ENCODE results near the gene PEDS1. TPM values are rescaled to one million over a fixed set of nuclear protein-coding genes. Genes with fewer than 3 reads are reported as not detected.

The PEDS1 gene
- total RNA-seq, 1 experiment from 2014 or later: 37.5 TPM

DNA sequence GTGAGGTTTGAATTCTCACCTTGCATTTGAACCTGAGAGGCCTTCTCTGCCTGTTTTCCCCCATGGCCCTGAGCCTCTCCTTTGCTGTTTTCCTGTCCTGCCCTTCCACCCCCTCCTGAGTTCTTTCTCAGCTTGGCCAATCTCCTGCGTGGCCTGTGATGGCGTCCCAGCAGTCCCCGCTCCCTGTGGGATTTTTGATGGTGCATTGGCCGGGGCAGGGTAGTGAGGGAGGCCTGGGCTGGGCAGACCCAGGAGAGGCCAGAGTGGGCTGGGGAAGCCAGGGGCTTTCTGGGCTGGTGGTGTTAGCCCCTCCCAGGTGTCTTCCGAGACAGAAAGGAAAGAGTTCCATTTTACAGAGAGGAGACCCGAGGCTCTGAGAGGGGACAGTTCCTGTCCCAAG is 43.4 kb upstream of the PEDS1 start:
- Mint-ChIP-seq H3K4me1 (ENCODE audit: low read depth, unreplicated experiment) (peaks cover 37% of the 10 kb centered on the region), H3K36me3 (ENCODE audit: insufficient read depth, unreplicated experiment) (peaks cover 58% of the 10 kb centered on the region), H3K4me3 (ENCODE audit: low read depth, unreplicated experiment) (no peak overlapping the region), H3K27ac (ENCODE audit: unreplicated experiment) (no peak overlapping the region), H3K9me3 (ENCODE audit: low read depth, unreplicated experiment) (no peaks in the 10 kb centered on the region), H3K27me3 (ENCODE audit: unreplicated experiment) (no peaks in the 10 kb centered on the region)
- TF ChIP-seq, protein P1, sequence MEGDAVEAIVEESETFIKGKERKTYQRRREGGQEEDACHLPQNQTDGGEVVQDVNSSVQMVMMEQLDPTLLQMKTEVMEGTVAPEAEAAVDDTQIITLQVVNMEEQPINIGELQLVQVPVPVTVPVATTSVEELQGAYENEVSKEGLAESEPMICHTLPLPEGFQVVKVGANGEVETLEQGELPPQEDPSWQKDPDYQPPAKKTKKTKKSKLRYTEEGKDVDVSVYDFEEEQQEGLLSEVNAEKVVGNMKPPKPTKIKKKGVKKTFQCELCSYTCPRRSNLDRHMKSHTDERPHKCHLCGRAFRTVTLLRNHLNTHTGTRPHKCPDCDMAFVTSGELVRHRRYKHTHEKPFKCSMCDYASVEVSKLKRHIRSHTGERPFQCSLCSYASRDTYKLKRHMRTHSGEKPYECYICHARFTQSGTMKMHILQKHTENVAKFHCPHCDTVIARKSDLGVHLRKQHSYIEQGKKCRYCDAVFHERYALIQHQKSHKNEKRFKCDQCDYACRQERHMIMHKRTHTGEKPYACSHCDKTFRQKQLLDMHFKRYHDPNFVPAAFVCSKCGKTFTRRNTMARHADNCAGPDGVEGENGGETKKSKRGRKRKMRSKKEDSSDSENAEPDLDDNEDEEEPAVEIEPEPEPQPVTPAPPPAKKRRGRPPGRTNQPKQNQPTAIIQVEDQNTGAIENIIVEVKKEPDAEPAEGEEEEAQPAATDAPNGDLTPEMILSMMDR (IDR thresholded peaks at IDR 0.05; ENCODE audit: unreplicated experiment): no peak
- CTCF ChIA-PET: interaction anchor here (1.0 kb wide), 1 partner anchor 553 kb away, joined by 13 read pairs; no protein-coding TSS in a partner anchor
- BruUV-seq (replicated peaks): no TSS peak
- DNase-seq: no peak
- intact Hi-C loops (cut with micrococcal nuclease; ENCODE audit: unreplicated experiment): loop anchor here (1.0 to 10.0 kb wide), 2 partner anchors 24 to 168 kb away; no protein-coding TSS in a partner anchor

DNA sequence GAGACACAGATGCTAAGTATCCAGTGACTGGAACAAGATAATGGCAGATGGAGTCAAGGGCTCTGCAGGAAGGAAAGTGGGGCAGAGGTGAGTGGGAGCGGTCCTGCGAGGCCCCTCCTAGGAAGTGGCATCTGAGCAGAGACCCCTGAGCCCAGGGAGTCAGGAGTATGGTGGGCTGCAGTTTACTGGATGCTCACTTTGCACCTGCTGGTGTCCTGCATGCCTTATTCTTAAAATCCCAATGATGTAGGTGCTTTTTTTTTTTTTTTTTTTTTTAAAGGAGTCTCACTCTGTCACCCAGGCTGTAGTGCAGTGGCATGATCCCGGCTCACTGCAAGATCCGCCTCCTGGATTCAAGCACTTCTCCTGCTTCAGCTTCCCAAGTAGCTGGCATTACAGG is 42.7 kb upstream of the PEDS1 start:
- H3K36me3 Mint-ChIP-seq (ENCODE audit: insufficient read depth, unreplicated experiment): peaks cover 65% of the 10 kb centered on the region
- H3K27me3 Mint-ChIP-seq (ENCODE audit: unreplicated experiment): no peaks in the 10 kb centered on the region
- TF ChIP-seq, protein P1 (IDR thresholded peaks at IDR 0.05; ENCODE audit: unreplicated experiment): no peak
- no peak overlapping the region for H3K4me3 Mint-ChIP-seq (ENCODE audit: low read depth, unreplicated experiment)
- intact Hi-C loops (cut with micrococcal nuclease; ENCODE audit: unreplicated experiment): loop anchor here (10.0 kb wide), 1 partner anchor 169 kb away; no protein-coding TSS in a partner anchor
- H3K27ac Mint-ChIP-seq (ENCODE audit: unreplicated experiment): no peak overlapping the region
- H3K9me3 Mint-ChIP-seq (ENCODE audit: low read depth, unreplicated experiment): no peaks in the 10 kb centered on the region
- BruUV-seq (replicated peaks): no TSS peak
- CTCF ChIA-PET: no interaction called here
- no peak for DNase-seq
- H3K4me1 Mint-ChIP-seq (ENCODE audit: low read depth, unreplicated experiment): peaks cover 37% of the 10 kb centered on the region

DNA sequence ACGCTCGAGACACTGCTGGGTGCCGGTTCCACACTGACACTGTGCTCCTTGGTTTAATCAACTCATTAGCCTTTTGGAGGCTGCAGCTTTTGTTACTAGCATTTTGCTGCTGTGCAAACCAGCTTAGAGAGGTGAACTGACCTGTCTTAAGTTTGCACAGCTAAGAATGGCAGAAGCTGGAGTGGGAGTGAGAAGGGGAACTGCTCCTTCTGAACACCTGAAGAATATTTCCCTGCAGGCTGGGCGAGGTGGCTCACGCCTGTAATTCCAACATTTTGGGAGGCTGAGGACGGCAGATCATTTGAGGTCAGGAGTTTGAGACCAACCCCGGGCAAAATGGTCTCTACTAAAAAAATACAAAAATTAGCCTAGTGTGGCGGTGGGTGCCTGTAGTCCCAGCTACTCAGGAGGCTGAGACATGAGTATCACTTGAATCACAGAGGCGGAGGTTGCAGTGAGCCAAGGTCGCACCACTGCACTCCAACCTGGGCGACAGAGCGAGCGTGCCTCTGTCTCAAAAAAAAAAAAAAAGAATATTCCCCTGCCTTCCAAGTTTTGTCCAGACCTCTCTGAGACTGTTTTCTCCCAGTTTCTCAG is 42.1 kb upstream of the PEDS1 start:
- peak overlapping the region; percentile 99 for H3K27ac Mint-ChIP-seq (ENCODE audit: unreplicated experiment)
- intact Hi-C loops (cut with micrococcal nuclease; ENCODE audit: unreplicated experiment): loop anchor here (10.0 kb wide), 1 partner anchor 169 kb away; no protein-coding TSS in a partner anchor
- CTCF ChIA-PET: interaction anchor here (0.7 kb wide), 1 partner anchor 41 kb away, joined by 3 read pairs; no protein-coding TSS in a partner anchor
- H3K36me3 Mint-ChIP-seq (ENCODE audit: insufficient read depth, unreplicated experiment): peaks cover 71% of the 10 kb centered on the region
- H3K9me3 Mint-ChIP-seq (ENCODE audit: low read depth, unreplicated experiment): no peaks in the 10 kb centered on the region
- TF ChIP-seq, protein P1 (IDR thresholded peaks at IDR 0.05; ENCODE audit: unreplicated experiment): no peak
- peaks cover 37% of the 10 kb centered on the region for H3K4me1 Mint-ChIP-seq (ENCODE audit: low read depth, unreplicated experiment)
- peak overlapping the region; percentile 93 for H3K4me3 Mint-ChIP-seq (ENCODE audit: low read depth, unreplicated experiment)
- BruUV-seq (replicated peaks): no TSS peak
- no peaks in the 10 kb centered on the region for H3K27me3 Mint-ChIP-seq (ENCODE audit: unreplicated experiment)
- DNase-seq: no peak

DNA sequence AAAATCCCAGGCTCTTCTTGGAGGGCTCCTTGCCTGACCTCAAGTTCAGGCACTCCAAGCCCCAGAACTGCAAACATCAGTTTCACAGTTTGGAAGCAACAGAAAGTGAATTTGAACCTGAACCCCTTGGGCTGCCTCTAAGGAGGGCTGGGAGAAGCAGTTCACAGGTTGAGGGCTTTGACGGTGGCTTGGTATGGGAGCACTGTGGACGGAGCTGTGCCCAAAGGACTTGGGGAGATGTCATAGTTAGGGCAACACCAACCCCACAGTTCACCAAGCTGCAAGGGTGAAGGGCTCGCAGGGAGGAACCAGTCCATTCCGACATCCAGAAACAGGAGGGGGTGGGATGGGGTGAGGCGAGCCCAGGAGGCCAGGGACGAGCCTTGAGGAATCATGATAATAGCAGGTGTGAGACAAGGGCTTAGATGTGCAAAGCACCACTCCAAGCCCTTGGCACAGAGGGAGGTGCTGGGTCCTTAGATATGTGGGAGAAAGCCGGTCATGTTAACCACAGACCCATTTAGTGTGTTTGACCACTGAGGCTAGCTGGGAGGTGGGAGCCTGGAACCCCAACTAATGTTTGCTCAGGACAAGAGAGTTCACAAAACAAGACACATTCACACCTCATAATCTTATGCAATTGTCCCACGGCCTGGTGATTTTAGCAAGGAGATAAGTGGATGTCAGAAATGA is 41.5 kb upstream of the PEDS1 start:
- no TSS peak for BruUV-seq (replicated peaks)
- Mint-ChIP-seq H3K4me3 (ENCODE audit: low read depth, unreplicated experiment) (peak overlapping the region; percentile 93), H3K9me3 (ENCODE audit: low read depth, unreplicated experiment) (no peaks in the 10 kb centered on the region), H3K36me3 (ENCODE audit: insufficient read depth, unreplicated experiment) (peaks cover 77% of the 10 kb centered on the region), H3K27ac (ENCODE audit: unreplicated experiment) (peak overlapping the region; percentile 99), H3K27me3 (ENCODE audit: unreplicated experiment) (no peaks in the 10 kb centered on the region), H3K4me1 (ENCODE audit: low read depth, unreplicated experiment) (peaks cover 37% of the 10 kb centered on the region)
- TF ChIP-seq, protein P1 (IDR thresholded peaks at IDR 0.05; ENCODE audit: unreplicated experiment): no peak
- CTCF ChIA-PET: interaction anchor here (0.7 kb wide), 1 partner anchor 41 kb away, joined by 3 read pairs; no protein-coding TSS in a partner anchor
- DNase-seq: no peak
- intact Hi-C loops (cut with micrococcal nuclease; ENCODE audit: unreplicated experiment): loop anchor here (5.0 to 10.0 kb wide), 2 partner anchors 52 to 170 kb away; no protein-coding TSS in a partner anchor
